Pancreas (tissue), 10 donors: ENCODE data around the gene SMAD2. TPM values are rescaled to one million over a fixed set of nuclear protein-coding genes. Genes with fewer than 3 reads are reported as not detected.

Experiments used
- ATAC-seq, 4 donors: fragments of 200-7000 bp; cut with Tn5 transposase; one replicate each; pipeline versions ENCODE4 v1.8.0 to v1.9.1; 2020; ENCODE audit warnings: mild to moderate bottlenecking in 4 of 4, moderate library complexity in 4 of 4
- DNase-seq, 6 donors: peaks; one replicate each; pipeline ENCODE4 v3.0.0-alpha.2; 2020
- FAIRE-seq: peaks from 2 replicates; lab custom pipeline; 2012; peaks lifted over from hg19 to GRCh38; lab: Jason Lieb, UNC
- H3K27ac ChIP-seq, 4 donors: fragments of 200-600 bp; sonication (generic); 1 replicate in 3 of 4; 2 replicates in 1 of 4; pipeline versions ENCODE4 v1.5.0 to v1.8.0; 2020
- H3K27me3 ChIP-seq, 4 donors: fragments of 200-600 bp; one replicate each; pipeline ENCODE4 v1.8.0; 2021
- H3K36me3 ChIP-seq, 3 donors: fragments of 200-600 bp; sonication (generic) in 1 of 3; one replicate each; pipeline versions ENCODE4 v1.5.0 to v1.8.0; 2020 to 2021
- H3K4me1 ChIP-seq, 3 donors: fragments of 200-600 bp; one replicate each; pipeline ENCODE4 v1.8.0; 2021
- H3K4me3 ChIP-seq, 4 donors: fragments of 200-600 bp; sonication (generic) in 2 of 4; one replicate each; pipeline versions ENCODE4 v1.5.0 to v1.8.0; 2020 to 2021
- H3K9me3 ChIP-seq, 4 donors: fragments of 200-600 bp; one replicate each; pipeline ENCODE4 v1.8.0; 2021
- WGBS, 2 donors: extraction: QIAGEN DNeasy Blood & Tissue Kit; methylation state at CpG; one replicate each; pipeline ENCODE4 v1.1.7; 2013; 5-methylcytosine and 5-hydroxymethylcytosine counted together
- intact Hi-C, 3 donors: fragments of 100-400 bp; cut with DNase I; formaldehyde crosslinking; loops; one replicate each; pipeline versions ENCODE4 v1.11.1 to v1.14.2; 2022
- polyA plus RNA-seq, 2 donors: library from polyadenylated mRNA; stranded (reverse); fragments of 200-250 nt; gene quantifications; one replicate each; pipeline ENCODE4 v1.2.3, GENCODE V29; 2013
- total RNA-seq, 6 donors: library from RNA; stranded (reverse); fragmentation: NEBNext Ultra II Directional in 4 of 6; extraction: Animal tissue kit (Norgen Biotek cat#: 25700) in 4 of 6; gene quantifications; one replicate each; pipeline versions ENCODE4 v1.2.1 to v1.2.4, GENCODE V29; 2021 to 2023
- TF ChIP-seq, protein P1 (sequence below), 4 donors: fragments of 200-600 bp; sonication (generic) in 3 of 4; IDR thresholded peaks; one replicate each; pipeline versions ENCODE4 v1.5.0 to v1.8.0; 2021; ENCODE audit warnings: antibody characterized with exemption in 4 of 4
- donor health status: healthy with polysubstance abuse.
- donor health status: DM: no; HTN: no; CAD: no; lungs with moderate emphysema.
- donor health status: DM: no; HTN: no; CAD: no.
- donor health status: control.
- donor health status: control.
- donor health status: Bipolar disorder and iron deficiency.
- donor health status: DM: yes; HTN: yes; CAD: no.
- donor health status: DM: no; HTN: no; CAD: no.
- donor health status: DM: no; HTN: no; CAD: no.
- donor health status: DM: yes; HTN: yes; CAD: no.

SMAD2 gene
- total RNA-seq (10 to 100 TPM; 35.2 to 71.2 (median 55.5) TPM), polyA plus RNA-seq (10 to 100 TPM in 1 of 2 donors, 1 to 10 TPM in 1; 8.7 to 18.1 TPM)

DNA sequence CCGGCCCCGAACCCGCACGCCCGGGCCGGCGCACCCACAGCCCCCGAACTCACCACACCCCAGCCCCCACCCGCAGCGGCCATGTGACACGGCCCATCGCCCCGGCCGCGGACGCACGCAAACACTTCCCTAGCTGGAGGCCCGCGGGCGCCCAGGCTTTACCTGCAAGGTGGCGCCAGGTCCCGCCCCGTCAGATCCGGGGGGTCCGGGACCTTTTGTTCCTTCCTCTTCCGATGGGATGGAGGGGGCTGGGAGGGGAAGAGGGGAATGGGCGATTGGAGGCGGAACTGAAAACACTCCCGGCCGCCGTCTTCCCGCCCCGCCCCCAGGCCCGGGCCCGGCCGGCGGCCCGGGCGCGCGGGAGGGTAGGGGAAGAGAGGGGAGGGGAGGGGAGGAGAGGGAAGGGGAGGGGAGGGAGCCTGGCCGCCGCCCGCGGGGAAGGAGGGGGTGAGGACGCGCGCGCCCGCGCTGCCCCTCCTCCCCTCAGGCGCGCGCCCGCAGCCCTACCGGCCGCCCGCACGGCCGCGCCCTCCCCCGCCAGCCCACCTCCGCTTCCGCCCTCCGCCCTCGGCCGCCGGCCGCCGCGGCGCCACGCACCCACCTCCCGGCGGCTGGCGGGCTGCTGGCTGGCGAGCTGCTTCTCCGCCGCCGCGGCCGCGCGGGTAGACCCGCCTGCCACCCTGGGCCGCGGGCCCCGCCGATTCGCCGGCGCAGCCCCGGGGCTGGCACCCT is at the start of gene SMAD2:
Gene SMAD2, minus strand, starts transcription at position 461 of the 732 bp plus-strand sequence. CDS start 33,903 bp downstream, outside the sequence.
- H3K4me3 ChIP-seq, result peak within 1 kb of the TSS; percentile 56 to 73 (median 64)
- peak within 1 kb of the TSS; percentile 86 to 98 (median 93) for H3K27ac ChIP-seq
- no peaks in the 10 kb centered on the region for H3K36me3 ChIP-seq
- peak; percentile 83 to 93 (median 88) for DNase-seq
- TF ChIP-seq, protein P1, sequence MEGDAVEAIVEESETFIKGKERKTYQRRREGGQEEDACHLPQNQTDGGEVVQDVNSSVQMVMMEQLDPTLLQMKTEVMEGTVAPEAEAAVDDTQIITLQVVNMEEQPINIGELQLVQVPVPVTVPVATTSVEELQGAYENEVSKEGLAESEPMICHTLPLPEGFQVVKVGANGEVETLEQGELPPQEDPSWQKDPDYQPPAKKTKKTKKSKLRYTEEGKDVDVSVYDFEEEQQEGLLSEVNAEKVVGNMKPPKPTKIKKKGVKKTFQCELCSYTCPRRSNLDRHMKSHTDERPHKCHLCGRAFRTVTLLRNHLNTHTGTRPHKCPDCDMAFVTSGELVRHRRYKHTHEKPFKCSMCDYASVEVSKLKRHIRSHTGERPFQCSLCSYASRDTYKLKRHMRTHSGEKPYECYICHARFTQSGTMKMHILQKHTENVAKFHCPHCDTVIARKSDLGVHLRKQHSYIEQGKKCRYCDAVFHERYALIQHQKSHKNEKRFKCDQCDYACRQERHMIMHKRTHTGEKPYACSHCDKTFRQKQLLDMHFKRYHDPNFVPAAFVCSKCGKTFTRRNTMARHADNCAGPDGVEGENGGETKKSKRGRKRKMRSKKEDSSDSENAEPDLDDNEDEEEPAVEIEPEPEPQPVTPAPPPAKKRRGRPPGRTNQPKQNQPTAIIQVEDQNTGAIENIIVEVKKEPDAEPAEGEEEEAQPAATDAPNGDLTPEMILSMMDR (IDR thresholded peaks at IDR 0.05), result no peak
- ATAC-seq, result peak; percentile 74 to 79 (median 76)
- 1% methylated on average over 46 to 87 of the region's 93 CpGs for WGBS, 2 donors
- intact Hi-C loops, result no loop called here
- H3K4me1 ChIP-seq, result peaks cover 15 to 34% (median 29%) of the 10 kb centered on the region in 3 donors
- FAIRE-seq, result no peak
- no peaks in the 10 kb centered on the region for H3K9me3 ChIP-seq
- no peaks in the 10 kb centered on the region for H3K27me3 ChIP-seq

DNA sequence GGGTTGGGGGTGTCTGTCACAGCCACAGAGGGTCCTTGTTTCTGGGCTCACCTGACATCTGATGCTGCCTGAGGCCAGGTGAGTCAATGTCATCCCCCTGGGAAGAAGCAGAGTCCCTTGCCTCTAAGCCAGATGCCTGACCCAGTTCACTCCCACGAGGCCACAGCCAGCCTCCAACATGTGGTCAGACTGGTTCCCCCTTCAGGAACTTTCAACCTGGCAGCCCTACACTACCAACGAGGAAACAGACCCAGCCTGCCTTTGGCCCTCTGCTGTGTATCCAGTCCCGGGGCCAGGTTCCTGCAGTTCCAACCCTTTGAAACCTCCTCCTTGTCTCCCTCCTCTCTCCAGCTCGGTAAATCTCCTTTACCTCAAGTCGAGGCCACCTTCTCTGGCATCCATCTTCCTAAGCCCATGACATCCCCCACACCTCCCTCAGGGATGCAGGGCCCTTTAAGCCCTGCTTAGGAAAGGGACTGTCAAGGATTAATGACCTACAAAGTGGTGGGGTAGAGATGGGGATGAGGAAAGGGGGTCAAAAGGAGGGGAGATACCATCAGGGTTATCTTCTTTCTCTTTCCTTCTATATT is 49.2 kb upstream of the SMAD2 start:
- 35 to 44% methylated on average over 4 to 5 of the region's 5 CpGs for WGBS, 2 donors
- no peak overlapping the region for H3K4me3 ChIP-seq
- H3K9me3 ChIP-seq, result no peaks in the 10 kb centered on the region
- ATAC-seq (peak in 2 of 4 donors; percentile 35 to 60), DNase-seq (no peak), FAIRE-seq (no peak)
- TF ChIP-seq, protein P1 (IDR thresholded peaks at IDR 0.05), result no peak
- H3K27ac ChIP-seq, result no peak overlapping the region
- H3K36me3 ChIP-seq, result no peaks in the 10 kb centered on the region
- H3K4me1 ChIP-seq, result no peaks in the 10 kb centered on the region
- no peaks in the 10 kb centered on the region for H3K27me3 ChIP-seq
- intact Hi-C loops, result no loop called here

DNA sequence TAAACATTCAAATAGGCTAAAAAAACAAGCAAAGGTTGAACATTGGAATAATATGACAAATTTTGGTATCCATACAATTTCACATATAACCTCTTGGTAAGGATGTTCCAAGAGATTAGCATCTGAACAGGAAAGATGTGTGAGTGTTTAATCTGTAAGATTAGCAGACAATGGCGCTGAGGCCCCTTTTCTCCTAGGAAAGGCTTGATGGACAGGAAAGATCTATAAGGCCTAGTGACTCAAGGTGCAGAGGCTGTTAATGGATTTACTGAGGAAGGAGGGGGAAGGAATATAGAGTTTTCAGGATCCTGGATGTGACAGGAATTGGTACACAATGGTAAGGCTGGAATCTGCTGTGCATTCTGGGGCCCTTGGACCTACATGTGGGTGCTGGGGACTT is 48.1 kb upstream of the SMAD2 start:
- WGBS, 2 donors, result 85 to 93% methylated on average over 1 of the region's 1 CpG
- Histone ChIP-seq H3K36me3 (no peaks in the 10 kb centered on the region), H3K27ac (no peak overlapping the region), H3K27me3 (no peaks in the 10 kb centered on the region), H3K9me3 (no peaks in the 10 kb centered on the region), H3K4me1 (no peaks in the 10 kb centered on the region), H3K4me3 (no peak overlapping the region)
- DNase-seq, result no peak
- FAIRE-seq, result no peak
- intact Hi-C loops, result no loop called here
- TF ChIP-seq, protein P1 (IDR thresholded peaks at IDR 0.05), result no peak
- ATAC-seq, result no peak

DNA sequence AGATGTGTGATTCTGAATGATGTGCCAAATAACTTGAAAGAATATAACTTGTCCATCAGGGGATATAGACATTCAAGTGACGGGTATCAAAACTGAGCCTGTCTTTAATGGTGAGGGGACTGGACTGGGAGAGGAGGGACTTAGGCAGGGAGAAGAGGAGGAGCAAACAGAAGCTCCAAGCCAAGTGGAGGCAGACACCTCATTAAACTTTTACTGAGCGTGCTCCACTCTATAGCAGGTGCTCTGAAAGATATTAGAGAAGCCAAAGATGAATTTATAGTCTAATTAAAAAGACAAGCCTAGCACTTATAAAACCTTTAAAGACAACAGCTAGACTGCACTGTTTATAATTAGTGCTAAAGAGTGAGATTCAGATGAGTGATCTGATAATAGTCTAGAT is 47.7 kb upstream of the SMAD2 start:
- WGBS, 2 donors, result 96 to 97% methylated on average over 2 of the region's 2 CpGs
- no peak for FAIRE-seq
- no peak for ATAC-seq

More for the DNA sequence above, 47.7 kb upstream of the SMAD2 start:
- TF ChIP-seq, protein P1 (IDR thresholded peaks at IDR 0.05), result no peak
- no peaks in the 10 kb centered on the region for H3K36me3 ChIP-seq
- no peaks in the 10 kb centered on the region for H3K27me3 ChIP-seq
- no peak overlapping the region for H3K4me3 ChIP-seq
- no peak overlapping the region for H3K27ac ChIP-seq
- intact Hi-C loops, result no loop called here
- DNase-seq, result no peak
- H3K4me1 ChIP-seq, result no peaks in the 10 kb centered on the region
- H3K9me3 ChIP-seq, result no peaks in the 10 kb centered on the region
